NOMO-1 (cell line): ENCODE data around the gene ZFAND4.
"Not testable (repeated sequence)": the region's sequence is repeated elsewhere in the genome, so short reads cannot be mapped to it uniquely, and the experiment has no call there.

Source experiments
- DNase-seq, 2 experiments: peaks; one replicate each; lab custom pipeline; 2025; ENCODE audit not compliant: unreplicated experiment in 2 of 2; lab: John Stamatoyannopoulos, UW

The ZFAND4 gene

DNA sequence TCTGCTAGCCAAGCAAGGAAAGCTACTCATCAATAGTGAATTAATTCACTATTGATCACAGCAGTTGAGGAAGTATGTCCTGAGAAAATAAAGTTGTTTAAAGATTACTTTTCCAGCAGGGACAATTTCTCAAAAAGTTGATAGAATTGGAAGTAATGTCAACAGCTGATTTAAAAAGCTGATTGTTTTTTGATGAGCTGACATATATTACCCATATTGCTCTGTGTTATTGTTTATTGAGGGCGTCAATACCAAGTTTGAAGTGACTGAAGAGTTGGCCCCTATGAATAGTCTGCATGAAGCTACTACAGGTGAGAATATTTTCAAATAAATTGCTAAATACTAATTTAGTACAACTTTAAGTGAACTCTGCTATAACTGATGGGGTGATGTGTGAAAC is 28.0 kb downstream of the ZFAND4 start:
- DNase-seq, result no peak

DNA sequence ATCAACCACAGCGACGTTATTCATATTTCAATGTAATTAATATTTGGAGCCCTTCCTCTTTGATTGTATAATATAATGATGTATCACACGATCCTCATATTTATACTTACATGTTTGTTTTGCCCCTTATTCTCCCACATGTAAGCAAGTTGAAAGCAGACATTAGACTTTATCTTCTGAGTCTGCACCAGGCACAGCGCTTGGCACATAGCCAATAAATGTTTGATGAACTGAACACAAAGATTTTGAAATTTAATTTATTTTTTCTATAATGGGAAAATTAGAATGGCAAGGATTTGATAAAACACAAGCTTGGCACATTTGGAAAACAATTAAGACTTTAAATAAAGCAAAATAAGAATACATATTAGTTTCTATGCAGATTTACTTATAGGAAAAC is 31.6 kb downstream of the ZFAND4 start:
- DNase-seq, result no peak

DNA sequence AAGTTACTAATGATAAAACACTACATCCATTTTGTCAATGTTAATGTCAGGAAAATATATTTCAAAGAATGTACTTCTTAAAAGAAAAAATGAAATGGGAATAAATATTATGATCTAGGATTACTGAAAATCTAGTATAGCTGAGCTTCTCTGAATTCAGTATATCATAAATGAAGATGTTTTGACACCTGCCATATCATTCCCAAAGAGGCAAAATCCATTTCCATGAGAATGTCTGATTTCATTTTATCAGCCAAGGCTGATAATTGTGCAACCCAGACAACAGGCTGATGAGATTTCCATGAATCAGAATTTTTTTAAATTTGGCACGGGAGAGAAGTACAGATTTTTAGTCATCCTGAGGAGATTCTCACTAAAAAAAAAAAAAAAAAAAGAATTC is 32.5 kb downstream of the ZFAND4 start:
- DNase-seq, result no peak

DNA sequence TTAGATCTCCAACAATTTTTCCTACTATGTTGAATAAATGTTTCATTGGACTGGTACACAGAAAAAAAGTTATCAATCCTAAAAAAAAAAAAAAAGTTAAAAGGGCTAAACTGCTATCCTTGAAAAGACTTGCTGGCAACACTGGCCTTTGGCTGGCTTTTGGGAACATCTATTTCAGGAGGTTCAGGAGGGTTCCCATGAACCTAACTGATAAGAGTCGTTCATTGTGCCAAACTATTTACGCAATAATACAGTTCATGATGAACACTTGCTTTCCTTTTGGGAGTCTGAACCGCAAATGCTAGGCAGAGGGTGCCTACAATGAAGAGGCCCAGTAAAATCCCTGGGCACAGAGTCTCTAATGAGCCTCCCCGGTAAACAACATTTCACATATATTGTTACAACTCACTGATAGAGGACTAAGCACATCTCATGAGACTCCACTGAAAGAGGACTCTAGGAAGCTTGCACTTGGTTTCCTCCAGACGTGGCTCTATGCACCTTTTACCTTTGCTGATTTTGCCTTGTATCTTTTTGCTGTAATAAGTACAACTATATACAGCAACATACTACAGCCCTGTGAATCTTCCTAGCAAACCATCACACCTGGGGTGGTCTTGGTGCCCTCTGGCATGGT is 45.0 kb downstream of the ZFAND4 start:
- no peak for DNase-seq

GRCh38 chr10:45625879-45626278 is 46.7 kb downstream of the ZFAND4 start:
- no peak for DNase-seq

- DNase-seq, result no peak
Measured at GRCh38 chr10:45624724-45625123, 47.8 kb downstream of the ZFAND4 start.

DNA sequence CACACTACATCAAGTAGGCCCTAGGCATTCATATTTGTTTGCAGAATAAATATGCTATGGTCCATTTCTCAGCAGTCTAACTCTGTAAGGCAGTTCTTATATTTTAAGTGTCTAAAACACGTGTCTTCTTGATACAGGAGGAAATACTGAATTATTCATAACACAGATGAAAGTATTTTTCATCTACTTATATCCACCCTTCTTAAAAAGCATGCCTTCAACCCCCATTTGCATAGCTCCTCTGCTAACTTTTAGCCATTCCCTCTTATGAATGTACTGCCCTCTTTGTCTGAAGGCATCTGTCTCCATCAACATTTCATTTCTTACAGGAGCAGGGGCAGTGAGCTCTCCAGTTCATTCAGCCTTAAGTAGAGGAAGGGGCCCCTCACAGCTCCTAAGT is 57.7 kb downstream of the ZFAND4 start:
- DNase-seq, result no peak

GRCh38 chr10:45612741-45613140 is 59.8 kb downstream of the ZFAND4 start:
- no peak for DNase-seq

GRCh38 chr10:45608052-45608451 is 64.5 kb downstream of the ZFAND4 start:
- DNase-seq, result no peak

DNA sequence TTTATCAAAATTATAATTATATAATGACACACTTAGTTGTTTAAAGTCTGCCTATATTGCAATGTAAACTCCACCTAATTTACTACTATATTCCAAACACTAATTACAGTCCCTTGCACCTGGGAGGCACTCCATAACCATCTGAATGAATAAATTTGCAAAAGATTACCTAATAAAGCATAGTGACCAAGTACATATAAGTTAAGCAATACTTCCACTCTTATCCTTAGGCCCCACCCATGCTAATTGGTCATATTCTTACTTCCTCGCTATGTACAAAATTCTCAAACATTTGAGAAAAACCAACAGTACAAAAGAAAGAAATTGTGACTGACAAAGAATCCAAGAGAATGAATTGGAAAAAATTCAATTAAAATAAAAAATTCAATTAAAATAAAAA is 65.3 kb downstream of the ZFAND4 start:
- peak; percentile 1 to 23 for DNase-seq

DNA sequence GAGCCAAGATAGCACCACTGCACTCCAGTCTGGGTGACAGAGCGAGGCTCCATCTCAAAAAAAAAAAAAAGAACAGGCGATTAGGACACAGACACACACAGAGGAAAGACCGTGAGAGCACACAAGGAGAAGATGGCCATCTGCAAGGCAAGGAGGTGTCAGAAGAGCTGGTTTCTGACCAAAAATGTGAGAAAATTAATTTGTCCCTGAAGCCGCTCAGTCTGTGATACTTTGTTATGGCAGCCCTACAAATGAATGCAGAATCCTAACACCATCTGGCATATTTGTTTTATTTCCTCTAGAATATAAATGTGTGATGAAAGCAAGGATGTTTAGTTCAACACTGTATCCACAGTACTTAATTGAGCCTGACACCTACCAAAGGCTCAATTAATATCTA is 69.7 kb downstream of the ZFAND4 start:
- no peak for DNase-seq

DNA sequence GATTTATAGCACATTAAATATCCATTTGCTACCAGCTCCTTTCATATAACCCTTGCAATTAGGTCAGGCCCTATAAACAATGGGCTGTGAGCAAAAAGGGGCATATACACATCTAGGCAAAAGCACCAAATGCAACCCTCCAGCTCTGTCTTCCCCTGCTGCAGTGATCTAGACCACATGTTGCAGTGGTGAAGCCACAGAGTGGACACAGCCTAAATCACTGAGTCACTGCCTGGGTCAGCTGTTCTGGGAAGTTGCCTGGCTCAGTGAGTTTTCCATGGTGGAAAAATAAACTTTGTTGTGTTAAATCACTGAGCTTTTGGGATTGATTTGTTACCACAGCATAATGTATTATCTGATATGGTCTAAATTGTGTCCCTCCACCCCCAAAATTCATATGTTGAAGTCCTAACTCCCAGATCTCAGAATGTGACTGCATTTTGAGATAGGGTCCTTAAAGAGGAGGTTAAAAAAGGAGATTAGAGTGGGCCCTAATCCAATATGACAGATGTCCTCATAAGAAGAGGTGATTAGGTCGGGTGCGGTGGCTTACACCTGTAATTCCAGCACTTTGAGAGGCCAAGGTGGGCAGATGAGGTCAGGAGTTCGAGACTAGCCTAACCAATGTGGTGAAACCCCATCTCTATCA is 70.4 kb downstream of the ZFAND4 start:
- DNase-seq, result no peak

DNA sequence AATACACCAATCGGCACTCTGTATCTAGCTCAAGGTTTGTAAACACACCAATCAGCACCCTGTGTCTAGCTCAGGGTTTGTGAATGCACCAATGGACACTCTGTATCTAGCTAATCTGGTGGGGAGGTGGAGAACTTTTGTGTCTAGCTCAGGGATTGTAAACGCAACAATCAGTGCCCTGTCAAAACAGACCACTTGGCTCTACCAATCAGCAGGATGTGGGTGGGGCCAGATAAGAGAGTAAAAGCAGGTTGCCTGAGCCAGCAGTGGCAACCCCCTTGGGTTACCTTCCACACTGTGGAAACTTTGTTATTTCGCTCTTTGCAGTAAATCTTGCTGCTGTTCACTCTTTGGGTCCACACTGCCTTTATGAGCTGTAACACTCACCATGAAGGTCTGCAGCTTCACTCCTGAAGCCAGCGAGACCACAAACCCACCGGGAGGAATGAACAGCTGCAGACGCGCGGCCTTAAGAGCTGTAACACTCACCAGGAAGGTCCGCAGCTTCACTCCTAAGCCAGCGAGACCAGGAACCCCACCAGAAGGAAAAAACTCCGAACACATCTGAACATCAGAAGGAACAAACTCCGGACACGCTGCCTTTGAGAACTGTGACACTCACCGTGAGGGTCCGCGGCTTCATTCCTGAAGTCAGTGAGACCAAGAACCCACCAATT is 71.2 kb downstream of the ZFAND4 start:
- not testable (repeated sequence) for DNase-seq

- DNase-seq, result not testable (repeated sequence)
Measured at GRCh38 chr10:45600337-45601253, 72.0 kb downstream of the ZFAND4 start.

- no peak for DNase-seq
Measured at GRCh38 chr10:45599646-45600045, 72.9 kb downstream of the ZFAND4 start.

DNA sequence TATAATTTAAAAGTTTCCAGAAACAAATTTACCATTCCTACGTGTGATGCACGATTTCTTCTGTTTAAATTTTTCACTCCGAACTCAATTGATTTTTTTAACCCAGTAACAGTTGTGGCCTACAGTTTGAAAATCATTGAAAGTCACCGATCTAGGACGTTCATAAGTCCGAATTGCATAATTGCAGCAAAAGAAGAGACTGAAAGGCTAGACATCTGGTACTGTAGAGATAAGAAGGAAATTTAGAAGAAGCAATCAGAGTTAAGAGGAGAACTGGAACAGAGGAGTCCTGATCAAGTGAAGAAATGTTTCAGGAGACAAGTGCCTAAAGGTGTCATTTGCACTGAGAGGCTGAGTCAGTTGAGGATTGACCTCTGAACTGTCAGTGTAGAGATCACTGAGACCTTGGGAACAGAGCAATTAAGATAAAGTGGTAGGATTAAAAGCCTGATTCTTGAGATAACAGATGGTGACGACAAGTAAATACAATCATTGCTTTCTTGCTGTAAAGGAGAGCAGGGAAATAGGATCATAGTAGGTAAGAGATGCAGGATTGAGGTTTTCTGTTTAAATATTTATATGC is 73.5 kb downstream of the ZFAND4 start:
- DNase-seq, result no peak

DNA sequence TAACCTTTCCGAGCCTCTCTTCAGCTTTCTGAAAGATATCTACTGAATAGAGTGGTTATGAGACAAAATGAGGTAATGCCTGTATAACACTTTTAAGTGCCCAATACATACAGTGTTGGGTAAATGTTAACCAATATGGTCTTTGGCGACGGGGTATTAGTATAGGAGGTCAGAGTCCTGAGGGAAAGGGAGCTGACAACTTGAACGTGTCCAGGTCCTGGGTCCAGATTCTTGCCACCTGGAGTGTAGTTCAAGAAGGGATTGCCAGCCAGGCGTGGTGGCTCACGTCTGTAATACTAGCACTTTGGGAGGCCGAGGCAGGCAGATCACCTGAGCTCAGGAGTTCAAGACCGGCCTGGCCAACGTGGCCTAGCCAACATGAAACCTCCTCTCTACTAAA is 76.0 kb downstream of the ZFAND4 start:
- no peak for DNase-seq

- peak; percentile 84 to 85 for DNase-seq
Measured at GRCh38 chr10:45594276-45595157, 78.1 kb downstream of the ZFAND4 start.

DNA sequence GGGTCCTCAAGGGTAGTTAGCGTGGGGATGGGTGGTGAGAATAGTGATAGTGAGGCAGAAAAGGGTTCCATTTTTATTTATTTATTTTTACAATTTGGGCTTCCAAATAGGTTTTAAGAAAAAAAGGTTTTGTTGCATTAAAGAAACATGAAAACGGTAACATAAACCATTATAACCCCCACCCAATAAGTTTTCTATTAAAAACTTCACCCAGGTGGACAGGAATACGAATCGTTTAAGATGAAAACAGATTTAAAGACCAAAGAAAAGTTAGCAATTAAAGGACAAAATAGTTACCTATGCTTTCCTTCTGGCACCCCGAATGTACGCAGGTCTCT is 78.7 kb downstream of the ZFAND4 start:
- DNase-seq, result no peak

DNA sequence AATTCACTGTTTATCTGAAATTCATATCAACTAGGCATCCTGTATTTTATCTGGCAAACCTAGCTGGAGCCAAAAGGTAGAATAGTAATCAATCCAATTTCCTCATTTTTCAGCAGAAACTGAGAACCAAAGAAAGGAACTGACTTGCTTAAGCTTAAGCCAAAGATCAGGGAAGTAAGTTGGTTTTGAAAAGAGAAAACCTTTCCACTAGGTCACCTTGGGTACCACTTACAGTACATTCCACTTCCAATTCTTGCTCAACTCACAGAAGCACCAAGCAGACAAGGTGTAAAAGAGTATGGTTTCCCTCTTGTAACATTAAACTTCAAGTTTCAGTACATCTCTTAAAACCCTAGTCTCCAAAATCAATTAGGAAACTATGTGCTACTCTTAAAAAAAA is 79.6 kb downstream of the ZFAND4 start:
- peak; percentile 16 to 67 for DNase-seq
